ENCODE data around the gene SHROOM3.

SHROOM3 gene

GRCh38 chr4:76800902-76801301 is 365.9 kb downstream of the SHROOM3 start:
- Histone ChIP-seq H3K27ac (ENCODE audit: low read length) (no peak overlapping the region), H3K36me3 (ENCODE audit: control insufficient read depth, insufficient read depth, low read length) (no peaks in the 10 kb centered on the region), H3K27me3 (ENCODE audit: control insufficient read depth, insufficient read depth, low read length) (no peaks in the 10 kb centered on the region), H3K4me1 (ENCODE audit: control insufficient read depth, insufficient read depth, low read length) (peaks cover 6% of the 10 kb centered on the region; the same call in 1 of the 2 replicates), H3K9me3 (ENCODE audit: control insufficient read depth, insufficient read depth, low read length) (no peaks in the 10 kb centered on the region), H3K4me3 (ENCODE audit: low read length) (no peak overlapping the region)
- DNase-seq (ENCODE audit: low read depth, low spot score) = no peak
- no CpG with 5 or more reads among the region's 6 CpGs for WGBS (ENCODE audit: insufficient coverage, insufficient read length)

GRCh38 chr4:76801621-76802235 is 366.7 kb downstream of the SHROOM3 start:
- H3K27ac ChIP-seq (ENCODE audit: low read length) = no peak overlapping the region

GRCh38 chr4:76802236-76803021 is 367.4 kb downstream of the SHROOM3 start:
- peaks cover 6% of the 10 kb centered on the region; the same call in 1 of the 2 replicates for H3K4me1 ChIP-seq (ENCODE audit: control insufficient read depth, insufficient read depth, low read length)
- H3K9me3 ChIP-seq (ENCODE audit: control insufficient read depth, insufficient read depth, low read length) = no peaks in the 10 kb centered on the region
- H3K4me3 ChIP-seq (ENCODE audit: low read length) = peak overlapping the region; percentile 28; the same call in 1 of the 2 replicates
- no peak overlapping the region for H3K27ac ChIP-seq (ENCODE audit: low read length)
- no peaks in the 10 kb centered on the region for H3K36me3 ChIP-seq (ENCODE audit: control insufficient read depth, insufficient read depth, low read length)
- no CpG with 5 or more reads among the region's 20 CpGs for WGBS (ENCODE audit: insufficient coverage, insufficient read length)
- DNase-seq (ENCODE audit: low read depth, low spot score) = no peak
- no peaks in the 10 kb centered on the region for H3K27me3 ChIP-seq (ENCODE audit: control insufficient read depth, insufficient read depth, low read length)

More at GRCh38 chr4:76801621-76802235, 366.7 kb downstream of the SHROOM3 start:
- Histone ChIP-seq H3K36me3 (ENCODE audit: control insufficient read depth, insufficient read depth, low read length) (no peaks in the 10 kb centered on the region), H3K4me3 (ENCODE audit: low read length) (peak overlapping the region; percentile 28; the same call in 1 of the 2 replicates), H3K4me1 (ENCODE audit: control insufficient read depth, insufficient read depth, low read length) (peaks cover 6% of the 10 kb centered on the region; the same call in 1 of the 2 replicates), H3K27me3 (ENCODE audit: control insufficient read depth, insufficient read depth, low read length) (no peaks in the 10 kb centered on the region), H3K9me3 (ENCODE audit: control insufficient read depth, insufficient read depth, low read length) (no peaks in the 10 kb centered on the region)
- DNase-seq (ENCODE audit: low read depth, low spot score) = no peak
- no CpG with 5 or more reads among the region's 37 CpGs for WGBS (ENCODE audit: insufficient coverage, insufficient read length)

GRCh38 chr4:76803522-76803921 is 368.5 kb downstream of the SHROOM3 start:
- WGBS (ENCODE audit: insufficient coverage, insufficient read length) = no CpG with 5 or more reads among the region's 5 CpGs
- no peak for DNase-seq (ENCODE audit: low read depth, low spot score)
- Histone ChIP-seq H3K9me3 (ENCODE audit: control insufficient read depth, insufficient read depth, low read length) (no peaks in the 10 kb centered on the region), H3K27ac (ENCODE audit: low read length) (no peak overlapping the region), H3K4me3 (ENCODE audit: low read length) (no peak overlapping the region), H3K4me1 (ENCODE audit: control insufficient read depth, insufficient read depth, low read length) (peaks cover 6% of the 10 kb centered on the region; the same call in 1 of the 2 replicates), H3K27me3 (ENCODE audit: control insufficient read depth, insufficient read depth, low read length) (no peaks in the 10 kb centered on the region), H3K36me3 (ENCODE audit: control insufficient read depth, insufficient read depth, low read length) (no peaks in the 10 kb centered on the region)

- H3K27ac ChIP-seq (ENCODE audit: low read length) = no peak overlapping the region
- H3K27me3 ChIP-seq (ENCODE audit: control insufficient read depth, insufficient read depth, low read length) = no peaks in the 10 kb centered on the region
- H3K36me3 ChIP-seq (ENCODE audit: control insufficient read depth, insufficient read depth, low read length) = no peaks in the 10 kb centered on the region
- H3K4me1 ChIP-seq (ENCODE audit: control insufficient read depth, insufficient read depth, low read length) = peaks cover 6% of the 10 kb centered on the region; the same call in 1 of the 2 replicates
- no CpG with 5 or more reads among the region's 5 CpGs for WGBS (ENCODE audit: insufficient coverage, insufficient read length)
- no peak for DNase-seq (ENCODE audit: low read depth, low spot score)
- no peaks in the 10 kb centered on the region for H3K9me3 ChIP-seq (ENCODE audit: control insufficient read depth, insufficient read depth, low read length)
- no peak overlapping the region for H3K4me3 ChIP-seq (ENCODE audit: low read length)
Measured at GRCh38 chr4:76804096-76804495, 369.1 kb downstream of the SHROOM3 start.

- no CpG with 5 or more reads among the region's 3 CpGs for WGBS (ENCODE audit: insufficient coverage, insufficient read length)
- H3K27me3 ChIP-seq (ENCODE audit: control insufficient read depth, insufficient read depth, low read length) = no peaks in the 10 kb centered on the region
Measured at GRCh38 chr4:76806346-76806745, 371.3 kb downstream of the SHROOM3 start.

GRCh38 chr4:76806757-76807156 is 371.7 kb downstream of the SHROOM3 start:
- peaks cover 5% of the 10 kb centered on the region; the same call in 1 of the 2 replicates for H3K4me1 ChIP-seq (ENCODE audit: control insufficient read depth, insufficient read depth, low read length)
- H3K4me3 ChIP-seq (ENCODE audit: low read length) = no peak overlapping the region
- H3K9me3 ChIP-seq (ENCODE audit: control insufficient read depth, insufficient read depth, low read length) = no peaks in the 10 kb centered on the region
- no peak overlapping the region for H3K27ac ChIP-seq (ENCODE audit: low read length)
- H3K27me3 ChIP-seq (ENCODE audit: control insufficient read depth, insufficient read depth, low read length) = no peaks in the 10 kb centered on the region
- H3K36me3 ChIP-seq (ENCODE audit: control insufficient read depth, insufficient read depth, low read length) = no peaks in the 10 kb centered on the region
- no CpG with 5 or more reads among the region's 1 CpG for WGBS (ENCODE audit: insufficient coverage, insufficient read length)
- DNase-seq (ENCODE audit: low read depth, low spot score) = no peak

More at GRCh38 chr4:76806346-76806745, 371.3 kb downstream of the SHROOM3 start:
- H3K27ac ChIP-seq (ENCODE audit: low read length) = no peak overlapping the region
- H3K36me3 ChIP-seq (ENCODE audit: control insufficient read depth, insufficient read depth, low read length) = no peaks in the 10 kb centered on the region
- no peak for DNase-seq (ENCODE audit: low read depth, low spot score)
- peaks cover 6% of the 10 kb centered on the region; the same call in 1 of the 2 replicates for H3K4me1 ChIP-seq (ENCODE audit: control insufficient read depth, insufficient read depth, low read length)
- H3K9me3 ChIP-seq (ENCODE audit: control insufficient read depth, insufficient read depth, low read length) = no peaks in the 10 kb centered on the region
- no peak overlapping the region for H3K4me3 ChIP-seq (ENCODE audit: low read length)

GRCh38 chr4:76809594-76810305 is 374.7 kb downstream of the SHROOM3 start:
- no CpG with 5 or more reads among the region's 10 CpGs for WGBS (ENCODE audit: insufficient coverage, insufficient read length)
- no peaks in the 10 kb centered on the region for H3K27me3 ChIP-seq (ENCODE audit: control insufficient read depth, insufficient read depth, low read length)
- no peaks in the 10 kb centered on the region for H3K9me3 ChIP-seq (ENCODE audit: control insufficient read depth, insufficient read depth, low read length)
- H3K4me3 ChIP-seq (ENCODE audit: low read length) = no peak overlapping the region
- H3K36me3 ChIP-seq (ENCODE audit: control insufficient read depth, insufficient read depth, low read length) = no peaks in the 10 kb centered on the region
- H3K4me1 ChIP-seq (ENCODE audit: control insufficient read depth, insufficient read depth, low read length) = no peaks in the 10 kb centered on the region
- no peak for DNase-seq (ENCODE audit: low read depth, low spot score)
- no peak overlapping the region for H3K27ac ChIP-seq (ENCODE audit: low read length)

- H3K4me1 ChIP-seq (ENCODE audit: control insufficient read depth, insufficient read depth, low read length) = no peaks in the 10 kb centered on the region
- no peaks in the 10 kb centered on the region for H3K27me3 ChIP-seq (ENCODE audit: control insufficient read depth, insufficient read depth, low read length)
- no peaks in the 10 kb centered on the region for H3K9me3 ChIP-seq (ENCODE audit: control insufficient read depth, insufficient read depth, low read length)
- no peak overlapping the region for H3K27ac ChIP-seq (ENCODE audit: low read length)
- no peak for DNase-seq (ENCODE audit: low read depth, low spot score)
- no peaks in the 10 kb centered on the region for H3K36me3 ChIP-seq (ENCODE audit: control insufficient read depth, insufficient read depth, low read length)
- WGBS (ENCODE audit: insufficient coverage, insufficient read length) = no CpG with 5 or more reads among the region's 12 CpGs
- H3K4me3 ChIP-seq (ENCODE audit: low read length) = no peak overlapping the region
Measured at GRCh38 chr4:76811604-76812412, 376.8 kb downstream of the SHROOM3 start.

- no CpG with 5 or more reads among the region's 4 CpGs for WGBS (ENCODE audit: insufficient coverage, insufficient read length)
Measured at GRCh38 chr4:76813070-76813469, 378.0 kb downstream of the SHROOM3 start.

More at GRCh38 chr4:76813070-76813469, 378.0 kb downstream of the SHROOM3 start:
- Histone ChIP-seq H3K4me3 (ENCODE audit: low read length) (no peak overlapping the region), H3K36me3 (ENCODE audit: control insufficient read depth, insufficient read depth, low read length) (no peaks in the 10 kb centered on the region), H3K27ac (ENCODE audit: low read length) (no peak overlapping the region), H3K27me3 (ENCODE audit: control insufficient read depth, insufficient read depth, low read length) (no peaks in the 10 kb centered on the region), H3K4me1 (ENCODE audit: control insufficient read depth, insufficient read depth, low read length) (no peaks in the 10 kb centered on the region), H3K9me3 (ENCODE audit: control insufficient read depth, insufficient read depth, low read length) (no peaks in the 10 kb centered on the region)
- DNase-seq (ENCODE audit: low read depth, low spot score) = no peak
